GM23248 (cell line): ENCODE measurements around the gene MDGA2. TPM values are rescaled to one million over a fixed set of nuclear protein-coding genes. Genes with fewer than 3 reads are reported as not detected.
"Not testable (repeated sequence)": the region's sequence is repeated elsewhere in the genome, so short reads cannot be mapped to it uniquely, and the experiment has no call there.

ENCODE experiments used
- DNase-seq: peaks from one replicate; pipeline ENCODE4 v3.0.0-alpha.2; 2015
- H2AFZ ChIP-seq: fragments of 200-600 bp; sonication (generic); 2 replicates; pipeline ENCODE4 v1.6.1; 2016; ENCODE audit warnings: antibody characterized with exemption
- H3F3A ChIP-seq: fragments of 200-600 bp; sonication (generic); 2 replicates; pipeline ENCODE4 v1.6.1; 2016; ENCODE audit warnings: mild to moderate bottlenecking, antibody characterized with exemption, mixed run types; ENCODE audit not compliant: insufficient read depth
- H3K27ac ChIP-seq: fragments of 200-600 bp; sonication (generic); 2 replicates; pipeline ENCODE4 v1.5.1; 2016; ENCODE audit warnings: mild to moderate bottlenecking
- H3K27me3 ChIP-seq: fragments of 200-600 bp; sonication (generic); replicated peaks from 2 replicates; pipeline ENCODE4 v1.6.1; 2016; ENCODE audit warnings: mild to moderate bottlenecking; ENCODE audit not compliant: insufficient read depth
- H3K36me3 ChIP-seq: fragments of 200-600 bp; sonication (generic); 2 replicates; pipeline ENCODE4 v1.6.1; 2016; ENCODE audit warnings: low read depth, mild to moderate bottlenecking
- H3K4me1 ChIP-seq: fragments of 200-600 bp; sonication (generic); 2 replicates; pipeline ENCODE4 v1.6.1; 2016; ENCODE audit warnings: mild to moderate bottlenecking; ENCODE audit not compliant: insufficient read depth
- H3K4me2 ChIP-seq: fragments of 200-600 bp; sonication (generic); one replicate; pipeline ENCODE4 v1.6.1; 2016; ENCODE audit warnings: mild to moderate bottlenecking; ENCODE audit not compliant: unreplicated experiment
- H3K4me3 ChIP-seq: fragments of 200-600 bp; sonication (generic); 2 replicates; pipeline ENCODE4 v1.5.1; 2016; ENCODE audit warnings: mild to moderate bottlenecking
- H3K79me2 ChIP-seq: fragments of 200-600 bp; sonication (generic); 2 replicates; pipeline ENCODE4 v1.6.1; 2016; ENCODE audit warnings: mild to moderate bottlenecking; ENCODE audit not compliant: insufficient read depth
- H3K9ac ChIP-seq: fragments of 200-600 bp; sonication (generic); 2 replicates; pipeline ENCODE4 v1.6.1; 2016; ENCODE audit warnings: mild to moderate bottlenecking
- H3K9me2 ChIP-seq: fragments of 200-600 bp; sonication (generic); 2 replicates; pipeline ENCODE4 v1.6.1; 2016; ENCODE audit warnings: mixed run types, mild to moderate bottlenecking, moderate library complexity; ENCODE audit not compliant: insufficient read depth
- H3K9me3 ChIP-seq: fragments of 200-600 bp; sonication (generic); one replicate; pipeline ENCODE4 v1.6.1; 2017; ENCODE audit warnings: low read depth
- H4K20me1 ChIP-seq: fragments of 200-600 bp; sonication (generic); 2 replicates; pipeline ENCODE4 v1.6.0; 2016; ENCODE audit not compliant: insufficient read depth
- EZH2 ChIP-seq: fragments of 200-600 bp; sonication (generic); IDR thresholded peaks from 2 replicates; pipeline ENCODE4 v1.6.1; 2018; ENCODE audit warnings: antibody characterized with exemption, mild to moderate bottlenecking; ENCODE audit not compliant: insufficient read depth, poor library complexity, severe bottlenecking
- EZH2phosphoT487 ChIP-seq: fragments of 200-600 bp; sonication (generic); IDR thresholded peaks from 2 replicates; pipeline ENCODE4 v1.6.1; 2018; ENCODE audit warnings: antibody characterized with exemption, moderate library complexity, mild to moderate bottlenecking, low read depth; ENCODE audit not compliant: insufficient read depth
- WGBS, 2 experiments: methylation state at CpG; one replicate each; pipeline ENCODE4 v1.1.6; 2015 to 2017; ENCODE audit warnings: low lambda C conversion rate in 2 of 2, low coverage in 1 of 2; ENCODE audit errors: missing lambda C conversion rate in 2 of 2; 5-methylcytosine and 5-hydroxymethylcytosine counted together
- in situ Hi-C: fragments of 300-500 bp; cut with MboI; formaldehyde crosslinking; loops from 2 replicates; pipeline ENCODE4 v1.15.0; 2020
- polyA plus RNA-seq: library from polyadenylated mRNA; unstranded; fragments of >200 nt; fragmentation: Nextera tagmentation; extraction: Ambion mirVana; gene quantifications from 2 replicates; pipeline ENCODE4 v1.2.1, GENCODE V29; 2016
- total RNA-seq: library from RNA; depleted of rRNA; stranded (reverse); fragments of >200 nt; shearing (Covaris generic); gene quantifications from 2 replicates; pipeline ENCODE4 v1.2.3, GENCODE V29; 2014

The MDGA2 gene
- total and polyA plus RNA-seq, 2 experiments from 2014 or later: not detected

DNA sequence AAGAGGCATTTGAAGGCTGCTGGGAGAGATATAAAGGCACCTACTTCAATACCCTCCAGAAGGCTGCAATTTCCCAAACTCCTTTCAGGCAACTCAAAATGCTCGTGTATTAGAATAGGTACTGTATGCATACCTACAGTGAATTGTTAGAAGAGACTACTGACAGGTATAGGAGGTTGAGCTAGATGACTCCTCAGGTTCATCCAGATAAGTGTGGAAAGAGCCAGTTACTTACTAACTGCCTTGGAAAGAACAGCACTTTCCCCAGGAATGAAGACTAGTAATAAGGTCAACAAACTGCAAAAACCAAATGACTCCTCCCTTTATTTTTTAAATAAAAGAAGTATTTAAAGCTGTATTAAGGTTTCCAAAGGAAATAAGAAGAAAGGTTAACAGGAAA is 429.0 kb downstream of the MDGA2 start:
- no peaks in the 10 kb centered on the region for H3K9me2 ChIP-seq
- H3K27ac ChIP-seq: no peak overlapping the region
- no peak overlapping the region for H2AFZ ChIP-seq
- no peaks in the 10 kb centered on the region for H3K4me1 ChIP-seq
- H3K4me2 ChIP-seq: no peak overlapping the region
- H3K9me3 ChIP-seq: no peaks in the 10 kb centered on the region
- H3F3A ChIP-seq: no peaks in the 10 kb centered on the region
- no peak for DNase-seq
- TF ChIP-seq EZH2phosphoT487 (no peak), EZH2 (no peak)
- 3 to 11% methylated on average over 1 of the region's 1 CpG for WGBS, 2 experiments
- no peak overlapping the region for H3K9ac ChIP-seq
- H3K4me3 ChIP-seq: no peak overlapping the region
- H3K36me3 ChIP-seq: no peaks in the 10 kb centered on the region
- H3K79me2 ChIP-seq: no peaks in the 10 kb centered on the region
- no peaks in the 10 kb centered on the region for H4K20me1 ChIP-seq
- no peaks in the 10 kb centered on the region for H3K27me3 ChIP-seq
- in situ Hi-C loops: no loop called here

DNA sequence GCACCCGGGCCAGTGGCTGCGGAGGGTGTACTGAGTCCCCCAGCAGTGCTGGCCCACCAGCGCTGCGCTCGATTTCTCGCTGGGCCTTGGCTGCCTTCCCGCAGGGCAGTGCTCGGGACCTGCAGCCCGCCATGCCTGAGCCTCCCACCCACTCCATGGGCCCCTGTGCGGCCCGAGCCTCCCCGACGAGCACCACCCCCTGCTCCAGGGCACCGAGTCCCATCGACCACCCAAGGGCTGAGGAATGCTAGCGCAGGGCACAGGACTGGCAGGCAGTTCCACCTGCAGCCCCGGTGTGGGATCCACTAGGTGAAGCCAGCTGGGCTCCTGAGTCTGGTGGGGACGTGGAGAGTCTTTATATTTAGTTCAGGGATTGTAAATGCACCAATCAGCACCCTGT is 432.8 kb downstream of the MDGA2 start:
- DNase-seq, H3K4me1 ChIP-seq, H2AFZ ChIP-seq, H3K27ac ChIP-seq, H3K9me3 ChIP-seq, H3K36me3 ChIP-seq, H3K4me3 ChIP-seq, H3K4me2 ChIP-seq, H3K27me3 ChIP-seq, H4K20me1 ChIP-seq, H3K9ac ChIP-seq, H3K9me2 ChIP-seq, H3K79me2 ChIP-seq, H3F3A ChIP-seq, in situ Hi-C loops: not testable (repeated sequence)
- WGBS, 2 experiments: 42 to 49% methylated on average over 9 of the region's 18 CpGs

- Histone ChIP-seq H3K9me2 (no peaks in the 10 kb centered on the region), H3K27me3 (no peaks in the 10 kb centered on the region), H3K4me1 (no peaks in the 10 kb centered on the region), H3K36me3 (no peaks in the 10 kb centered on the region), H3K79me2 (no peaks in the 10 kb centered on the region), H3K4me2 (no peak overlapping the region), H3K9ac (no peak overlapping the region), H4K20me1 (no peaks in the 10 kb centered on the region), H3K27ac (no peak overlapping the region), H3F3A (no peaks in the 10 kb centered on the region), H3K9me3 (no peaks in the 10 kb centered on the region), H3K4me3 (no peak overlapping the region), H2AFZ (no peak overlapping the region)
- no peak for DNase-seq
- 13 to 24% methylated on average over 1 of the region's 1 CpG for WGBS, 2 experiments
- in situ Hi-C loops: no loop called here
- no peak for TF ChIP-seq EZH2phosphoT487
- no peak for TF ChIP-seq EZH2
Measured at GRCh38 chr14:47240748-47241437, 434.5 kb downstream of the MDGA2 start.

- DNase-seq: no peak
- Histone ChIP-seq H3K27me3 (no peaks in the 10 kb centered on the region), H3K9ac (no peak overlapping the region), H3K4me1 (no peaks in the 10 kb centered on the region), H3K9me3 (no peaks in the 10 kb centered on the region), H3K4me3 (no peak overlapping the region), H3K4me2 (no peak overlapping the region), H4K20me1 (no peaks in the 10 kb centered on the region), H3F3A (no peaks in the 10 kb centered on the region), H3K79me2 (no peaks in the 10 kb centered on the region), H3K36me3 (no peaks in the 10 kb centered on the region), H3K9me2 (no peaks in the 10 kb centered on the region), H3K27ac (no peak overlapping the region), H2AFZ (no peak overlapping the region)
- WGBS, 2 experiments: 19 to 30% methylated on average over 3 of the region's 3 CpGs
- in situ Hi-C loops: no loop called here
- TF ChIP-seq EZH2 (no peak), EZH2phosphoT487 (no peak)
Measured at GRCh38 chr14:47235619-47236018, 439.8 kb downstream of the MDGA2 start.

DNA sequence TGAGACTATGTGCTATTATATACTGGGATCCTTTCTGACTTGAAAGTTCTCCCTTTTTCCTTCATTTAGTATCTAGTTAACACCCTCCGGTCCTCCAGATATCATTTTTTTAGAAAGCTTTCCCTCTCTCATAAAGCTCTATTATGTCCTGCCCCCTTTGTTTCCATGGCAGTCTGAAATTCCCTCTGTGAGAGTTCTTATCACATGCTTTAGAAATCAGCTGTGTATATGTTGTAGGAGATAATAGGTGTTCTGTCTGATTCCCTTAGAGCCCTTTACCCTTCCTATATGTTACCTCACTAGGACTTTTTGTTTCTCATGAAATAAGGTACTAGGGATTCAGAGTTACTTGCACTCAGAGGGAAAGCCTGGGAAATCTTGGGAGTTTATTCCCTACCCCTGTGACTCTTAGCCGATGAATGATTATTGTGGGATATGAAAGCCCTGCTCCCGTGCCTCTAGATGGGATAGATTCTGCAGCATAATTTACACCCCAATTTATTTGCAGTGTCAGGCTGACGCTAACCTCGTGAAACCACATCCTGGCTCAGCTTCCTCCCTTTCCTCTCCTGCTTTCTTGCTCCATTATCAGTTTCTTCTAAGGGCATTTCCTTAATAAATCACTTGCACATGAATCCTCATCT is 448.4 kb downstream of the MDGA2 start:
- Histone ChIP-seq H3K27me3 (no peaks in the 10 kb centered on the region), H4K20me1 (no peaks in the 10 kb centered on the region), H3K4me3 (no peak overlapping the region), H3K79me2 (no peaks in the 10 kb centered on the region), H3K27ac (no peak overlapping the region), H2AFZ (no peak overlapping the region), H3K36me3 (no peaks in the 10 kb centered on the region), H3K4me1 (no peaks in the 10 kb centered on the region), H3F3A (no peaks in the 10 kb centered on the region), H3K9ac (no peak overlapping the region), H3K9me3 (no peaks in the 10 kb centered on the region), H3K9me2 (no peaks in the 10 kb centered on the region), H3K4me2 (no peak overlapping the region)
- TF ChIP-seq EZH2phosphoT487 (no peak), EZH2 (no peak)
- in situ Hi-C loops: no loop called here
- WGBS, 2 experiments: 24% methylated on average over 5 of the region's 5 CpGs
- DNase-seq: no peak
